Measurements from ENCODE around the gene ATOSA.

GRCh38 chr15:52642386-52643361 is 36.5 kb downstream of the ATOSA start:
- peak; percentile 53; the same call in 1 of the 2 replicates for TF ChIP-seq ZNF70 (CRISPR knock-in tag; IDR thresholded peaks at IDR 0.05)
- TF ChIP-seq OSR1 (CRISPR knock-in tag; IDR thresholded peaks at IDR 0.05): no peak
- TF ChIP-seq CSRNP3 (CRISPR knock-in tag; IDR thresholded peaks at IDR 0.05): no peak
- no peak for TF ChIP-seq ISL1 (CRISPR knock-in tag; IDR thresholded peaks at IDR 0.05)
- no peak for TF ChIP-seq PATZ1 (CRISPR knock-in tag; IDR thresholded peaks at IDR 0.05; ENCODE audit: borderline replicate concordance)
- no peak for TF ChIP-seq ZFP30 (CRISPR knock-in tag; IDR thresholded peaks at IDR 0.05)
- TF ChIP-seq TSHZ2 (CRISPR knock-in tag; IDR thresholded peaks at IDR 0.05): no peak
- TF ChIP-seq RARB (CRISPR knock-in tag; IDR thresholded peaks at IDR 0.05): no peak
- TF ChIP-seq CREB5 (CRISPR knock-in tag; IDR thresholded peaks at IDR 0.05; ENCODE audit: low read depth): no peak
- TF ChIP-seq TCF4 (CRISPR knock-in tag; IDR thresholded peaks at IDR 0.05; ENCODE audit: borderline replicate concordance): no peak
- TF ChIP-seq ZNF565 (CRISPR knock-in tag; conservative IDR thresholded peaks at IDR 0.05; ENCODE audit: low read depth): no peak

Measured in SK-N-SH treated with all-trans-retinoic acid at 6 μM for 48 hours (cell line).